Erythroblast (primary cell): Measurements from ENCODE around the gene TMEM43.

Source experiments
- DNase-seq, 2 experiments: peaks; one replicate each; lab custom pipeline; 2025; lab: John Stamatoyannopoulos, UW
- GATA1 ChIP-seq: IDR thresholded peaks from 2 replicates; pipeline ENCODE4 v1.6.1; 2011; ENCODE audit warnings: low read depth, mild to moderate bottlenecking, control low read depth, low read length, moderate library complexity
- POLR2A ChIP-seq: IDR thresholded peaks from 2 replicates; pipeline ENCODE4 v1.6.1; 2011; ENCODE audit warnings: mild to moderate bottlenecking, low read length

Gene TMEM43

GRCh38 chr3:14118400-14119381, 6.2 kb upstream of the TMEM43 start:
- no peak for TF ChIP-seq POLR2A
- no peak for TF ChIP-seq GATA1
- DNase-seq: no peak

- no peak for DNase-seq
- TF ChIP-seq POLR2A (no peak), GATA1 (no peak)
Observed at GRCh38 chr3:14119651-14120050, 5.2 kb upstream of the TMEM43 start.

- TF ChIP-seq POLR2A: no peak
- no peak for TF ChIP-seq GATA1
- no peak for DNase-seq
Observed at GRCh38 chr3:14120111-14120920, 4.5 kb upstream of the TMEM43 start.

GRCh38 chr3:14120921-14121448, 3.9 kb upstream of the TMEM43 start:
- peak in 1 of 2 experiments; percentile 76 for DNase-seq

- DNase-seq: no peak
- TF ChIP-seq POLR2A: no peak
- TF ChIP-seq GATA1: no peak
Observed at GRCh38 chr3:14121859-14122258, 3.0 kb upstream of the TMEM43 start.

GRCh38 chr3:14122301-14122700, 2.6 kb upstream of the TMEM43 start:
- DNase-seq: no peak
- TF ChIP-seq GATA1 (no peak), POLR2A (no peak)

GRCh38 chr3:14123308-14124222, 1.3 kb upstream of the TMEM43 start:
- peak in 1 of 2 experiments; percentile 42 for DNase-seq
- TF ChIP-seq POLR2A (no peak), GATA1 (no peak)

GRCh38 chr3:14124223-14124614, 633 bp upstream of the TMEM43 start:
- TF ChIP-seq POLR2A (no peak), GATA1 (no peak)
- DNase-seq: peak; percentile 68 to 72

- peak; percentile 84 to 91 for DNase-seq
- peak; percentile 31 for TF ChIP-seq POLR2A
- TF ChIP-seq GATA1: no peak
Observed at GRCh38 chr3:14125193-14126016, 553 bp downstream of the TMEM43 start.

GRCh38 chr3:14126017-14126886, 1.4 kb downstream of the TMEM43 start:
- no peak for TF ChIP-seq GATA1
- peak in 1 of 2 experiments; percentile 33 for DNase-seq

- no peak for DNase-seq
- no peak for TF ChIP-seq GATA1
- TF ChIP-seq POLR2A: no peak
Observed at GRCh38 chr3:14126887-14127505, 2.1 kb downstream of the TMEM43 start.
